Fibroblast of skin of left quadriceps (primary cell): ENCODE results near the gene CRX.
"Not testable (repeated sequence)": the region's sequence is repeated elsewhere in the genome, so short reads cannot be mapped to it uniquely, and the experiment has no call there.

ENCODE experiments used
- DNase-seq, 2 experiments: peaks; one replicate each; pipeline ENCODE4 v3.0.0-alpha.2; 2013; ENCODE audit warnings: low read depth in 2 of 2

Gene CRX

GRCh38 chr19:47803671-47804070 is 18.1 kb upstream of the CRX start:
- DNase-seq, result not testable (repeated sequence)

- not testable (repeated sequence) for DNase-seq
These were observed 17.3 kb upstream of the CRX start, which contains the start of gene TPRX1 for GRCh38 chr19:47804451-47804850. TPRX1 (minus strand) TSS chr19:47804551; CDS start chr19:47804539, 12 bp downstream.

GRCh38 chr19:47805313-47805712 is 16.4 kb upstream of the CRX start:
- no peak for DNase-seq

GRCh38 chr19:47806435-47806834 is 15.3 kb upstream of the CRX start:
- DNase-seq, result no peak

- peak in 1 of 2 experiments; percentile 3 for DNase-seq
These were observed 8.3 kb upstream of the CRX start for GRCh38 chr19:47813304-47813994.

- DNase-seq, result no peak
These were observed 7.8 kb upstream of the CRX start for GRCh38 chr19:47813995-47814328.

GRCh38 chr19:47816270-47816669 is 5.5 kb upstream of the CRX start:
- not testable (repeated sequence) for DNase-seq

GRCh38 chr19:47818221-47818620 is 3.5 kb upstream of the CRX start:
- DNase-seq, result not testable (repeated sequence)

GRCh38 chr19:47819858-47820257 is 1.9 kb upstream of the CRX start:
- no peak for DNase-seq

GRCh38 chr19:47820410-47820809 is 1.3 kb upstream of the CRX start:
- no peak for DNase-seq

- no peak for DNase-seq
These were observed 2.7 kb downstream of the CRX start for GRCh38 chr19:47824396-47824795.

GRCh38 chr19:47826800-47827199 is 5.1 kb downstream of the CRX start:
- no peak for DNase-seq

GRCh38 chr19:47832723-47833122 is 11.0 kb downstream of the CRX start:
- no peak for DNase-seq

GRCh38 chr19:47836038-47836437 is 14.3 kb downstream of the CRX start:
- DNase-seq, result no peak

- DNase-seq, result no peak
These were observed 17.7 kb downstream of the CRX start for GRCh38 chr19:47839411-47839810.

GRCh38 chr19:47839913-47840312 is 18.2 kb downstream of the CRX start:
- DNase-seq, result no peak

- no peak for DNase-seq
These were observed 21.2 kb downstream of the CRX start for GRCh38 chr19:47842941-47843340.

- no peak for DNase-seq
These were observed 26.7 kb downstream of the CRX start for GRCh38 chr19:47848425-47848822.

GRCh38 chr19:47848823-47849473 is 27.2 kb downstream of the CRX start:
- no peak for DNase-seq

- DNase-seq, result no peak
These were observed 31.3 kb downstream of the CRX start for GRCh38 chr19:47853003-47853402.

- no peak for DNase-seq
These were observed 32.7 kb downstream of the CRX start for GRCh38 chr19:47854459-47854858.

- not testable (repeated sequence) for DNase-seq
These were observed 36.5 kb downstream of the CRX start for GRCh38 chr19:47858231-47858630.

GRCh38 chr19:47858646-47859285 is 37.0 kb downstream of the CRX start, which contains the start of gene TPRX2:
TPRX2 (plus strand) TSS chr19:47859235; CDS start chr19:47859247, 12 bp downstream.
- not testable (repeated sequence) for DNase-seq
